ENCODE measurements around the gene SEC11C. TPM values are rescaled to one million over a fixed set of nuclear protein-coding genes. Genes with fewer than 3 reads are reported as not detected.

The SEC11C gene
- total and polyA plus RNA-seq, 2 donors from 2014 or later, result 90.0 to 106 TPM

GRCh38 chr18:59144483-59144882 lies 4.8 kb downstream of the SEC11C start:
- DNase-seq, result no peak
- Histone ChIP-seq H3K36me3 (ENCODE audit: control insufficient read depth in 2 of 3, insufficient read depth in 3 of 3, low read length in 3 of 3) (no peaks in the 10 kb centered on the region), H3K27ac (ENCODE audit: low read depth in 2 of 2, low read length in 2 of 2) (no peak overlapping the region), H3K9me3 (ENCODE audit: control insufficient read depth in 2 of 3, insufficient read depth in 1 of 3, low read length in 3 of 3) (no peaks in the 10 kb centered on the region), H3K9ac (ENCODE audit: low read length in 3 of 3) (no peak overlapping the region), H3K27me3 (ENCODE audit: control insufficient read depth, insufficient read depth, low read length) (no peaks in the 10 kb centered on the region), H3K4me1 (ENCODE audit: control insufficient read depth in 2 of 3, insufficient read depth in 2 of 3, low read depth in 1 of 3, low read length in 3 of 3) (peaks cover 0 to 10% (median 10%) of the 10 kb centered on the region in 3 donors), H3K4me3 (ENCODE audit: low read length in 3 of 3) (no peak overlapping the region)
- no peak for TF ChIP-seq CTCF (IDR thresholded peaks at IDR 0.05; ENCODE audit: borderline replicate concordance, extremely low read depth, insufficient read depth)
- no peak for FAIRE-seq
- intact Hi-C loops (cut with DNase I), result no loop called here

GRCh38 chr18:59145055-59145454 lies 5.4 kb downstream of the SEC11C start:
- FAIRE-seq, result no peak

GRCh38 chr18:59148192-59148591 lies 8.5 kb downstream of the SEC11C start:
- intact Hi-C loops (cut with DNase I), result no loop called here
- Histone ChIP-seq H3K4me1 (ENCODE audit: control insufficient read depth in 2 of 3, insufficient read depth in 2 of 3, low read depth in 1 of 3, low read length in 3 of 3) (no peaks in the 10 kb centered on the region), H3K36me3 (ENCODE audit: control insufficient read depth in 2 of 3, insufficient read depth in 3 of 3, low read length in 3 of 3) (peaks cover 0 to 5% (median 0%) of the 10 kb centered on the region in 3 donors), H3K27me3 (ENCODE audit: control insufficient read depth, insufficient read depth, low read length) (no peaks in the 10 kb centered on the region), H3K27ac (ENCODE audit: low read depth in 2 of 2, low read length in 2 of 2) (no peak overlapping the region), H3K9ac (ENCODE audit: low read length in 3 of 3) (no peak overlapping the region), H3K4me3 (ENCODE audit: low read length in 3 of 3) (no peak overlapping the region), H3K9me3 (ENCODE audit: control insufficient read depth in 2 of 3, insufficient read depth in 1 of 3, low read length in 3 of 3) (no peaks in the 10 kb centered on the region)
- no peak for DNase-seq
- FAIRE-seq, result no peak
- TF ChIP-seq CTCF (IDR thresholded peaks at IDR 0.05; ENCODE audit: borderline replicate concordance, extremely low read depth, insufficient read depth), result no peak

More at GRCh38 chr18:59145055-59145454, 5.4 kb downstream of the SEC11C start:
- H3K9me3 ChIP-seq (ENCODE audit: control insufficient read depth in 2 of 3, insufficient read depth in 1 of 3, low read length in 3 of 3), result no peaks in the 10 kb centered on the region
- intact Hi-C loops (cut with DNase I), result no loop called here
- H3K9ac ChIP-seq (ENCODE audit: low read length in 3 of 3), result no peak overlapping the region
- peaks cover 0 to 10% (median 10%) of the 10 kb centered on the region in 3 donors for H3K4me1 ChIP-seq (ENCODE audit: control insufficient read depth in 2 of 3, insufficient read depth in 2 of 3, low read depth in 1 of 3, low read length in 3 of 3)
- no peaks in the 10 kb centered on the region for H3K27me3 ChIP-seq (ENCODE audit: control insufficient read depth, insufficient read depth, low read length)
- H3K36me3 ChIP-seq (ENCODE audit: control insufficient read depth in 2 of 3, insufficient read depth in 3 of 3, low read length in 3 of 3), result no peaks in the 10 kb centered on the region
- no peak for TF ChIP-seq CTCF (IDR thresholded peaks at IDR 0.05; ENCODE audit: borderline replicate concordance, extremely low read depth, insufficient read depth)
- H3K27ac ChIP-seq (ENCODE audit: low read depth in 2 of 2, low read length in 2 of 2), result no peak overlapping the region
- no peak overlapping the region for H3K4me3 ChIP-seq (ENCODE audit: low read length in 3 of 3)
- no peak for DNase-seq

- Histone ChIP-seq H3K27me3 (ENCODE audit: control insufficient read depth, insufficient read depth, low read length) (no peaks in the 10 kb centered on the region), H3K9ac (ENCODE audit: low read length in 3 of 3) (no peak overlapping the region), H3K4me3 (ENCODE audit: low read length in 3 of 3) (no peak overlapping the region), H3K9me3 (ENCODE audit: control insufficient read depth in 2 of 3, insufficient read depth in 1 of 3, low read length in 3 of 3) (no peaks in the 10 kb centered on the region), H3K4me1 (ENCODE audit: control insufficient read depth in 2 of 3, insufficient read depth in 2 of 3, low read depth in 1 of 3, low read length in 3 of 3) (no peaks in the 10 kb centered on the region), H3K36me3 (ENCODE audit: control insufficient read depth in 2 of 3, insufficient read depth in 3 of 3, low read length in 3 of 3) (peaks cover 0 to 5% (median 0%) of the 10 kb centered on the region in 3 donors), H3K27ac (ENCODE audit: low read depth in 2 of 2, low read length in 2 of 2) (no peak overlapping the region)
- no peak for TF ChIP-seq CTCF (IDR thresholded peaks at IDR 0.05; ENCODE audit: borderline replicate concordance, extremely low read depth, insufficient read depth)
- intact Hi-C loops (cut with DNase I), result no loop called here
- FAIRE-seq (no peak), DNase-seq (no peak)
Measured at GRCh38 chr18:59149007-59149406, 9.3 kb downstream of the SEC11C start.
